ENCODE measurements around the gene WDR41.
A peak's percentile ranks its signal among the peaks of the same experiment; 100 is the strongest.
"Not testable (repeated sequence)": the region's sequence is repeated elsewhere in the genome, so short reads cannot be mapped to it uniquely, and the experiment has no call there.

WDR41 gene

DNA sequence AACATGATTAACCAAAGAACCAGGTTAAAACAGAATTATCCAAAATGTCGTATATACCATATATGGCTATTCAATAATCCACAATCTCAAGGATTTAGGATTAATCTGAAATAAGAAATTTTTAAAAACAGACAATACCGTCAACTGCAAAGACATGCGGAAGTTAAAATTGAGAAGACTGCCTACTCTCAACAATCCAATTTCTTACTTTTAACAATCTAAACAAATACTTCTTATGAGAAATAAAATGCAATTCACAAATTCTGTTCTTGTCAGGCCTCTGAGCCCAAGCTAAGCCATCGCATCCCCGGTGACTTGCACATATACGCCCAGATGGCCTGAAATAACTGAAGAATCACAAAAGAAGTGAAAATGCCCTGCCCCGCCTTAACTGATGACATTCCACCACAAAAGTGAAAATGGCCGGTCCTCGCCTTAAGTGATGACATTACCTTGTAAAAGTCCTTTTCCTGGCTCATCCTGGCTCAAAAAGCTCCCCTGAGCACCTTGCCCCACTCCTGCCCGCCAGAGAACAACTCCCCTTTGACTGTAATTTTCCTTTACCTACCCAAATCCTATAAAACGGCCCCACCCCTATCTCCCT lies 1.3 kb downstream of the WDR41 start:
- ATAC-seq: peak; percentile 3; the same call in 1 of the 3 replicates

GRCh38 chr5:77486344-77486962 lies 5.7 kb downstream of the WDR41 start:
- TF ChIP-seq GLIS3 (CRISPR knock-in tag; IDR thresholded peaks at IDR 0.05): no peak
- no peak for TF ChIP-seq ARNTL (CRISPR knock-in tag; IDR thresholded peaks at IDR 0.05; ENCODE audit: borderline replicate concordance, low read depth)
- no peak for TF ChIP-seq TOX (CRISPR knock-in tag; IDR thresholded peaks at IDR 0.05; ENCODE audit: borderline replicate concordance)
- no peak for TF ChIP-seq RARB (CRISPR knock-in tag; IDR thresholded peaks at IDR 0.05)
- TF ChIP-seq, protein P1, sequence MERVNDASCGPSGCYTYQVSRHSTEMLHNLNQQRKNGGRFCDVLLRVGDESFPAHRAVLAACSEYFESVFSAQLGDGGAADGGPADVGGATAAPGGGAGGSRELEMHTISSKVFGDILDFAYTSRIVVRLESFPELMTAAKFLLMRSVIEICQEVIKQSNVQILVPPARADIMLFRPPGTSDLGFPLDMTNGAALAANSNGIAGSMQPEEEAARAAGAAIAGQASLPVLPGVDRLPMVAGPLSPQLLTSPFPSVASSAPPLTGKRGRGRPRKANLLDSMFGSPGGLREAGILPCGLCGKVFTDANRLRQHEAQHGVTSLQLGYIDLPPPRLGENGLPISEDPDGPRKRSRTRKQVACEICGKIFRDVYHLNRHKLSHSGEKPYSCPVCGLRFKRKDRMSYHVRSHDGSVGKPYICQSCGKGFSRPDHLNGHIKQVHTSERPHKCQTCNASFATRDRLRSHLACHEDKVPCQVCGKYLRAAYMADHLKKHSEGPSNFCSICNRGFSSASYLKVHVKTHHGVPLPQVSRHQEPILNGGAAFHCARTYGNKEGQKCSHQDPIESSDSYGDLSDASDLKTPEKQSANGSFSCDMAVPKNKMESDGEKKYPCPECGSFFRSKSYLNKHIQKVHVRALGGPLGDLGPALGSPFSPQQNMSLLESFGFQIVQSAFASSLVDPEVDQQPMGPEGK (CRISPR knock-in tag; IDR thresholded peaks at IDR 0.05; ENCODE audit: borderline replicate concordance): no peak
- TF ChIP-seq SNAI2 (CRISPR knock-in tag; IDR thresholded peaks at IDR 0.05): no peak
- TF ChIP-seq ZNF8 (CRISPR knock-in tag; IDR thresholded peaks at IDR 0.05): no peak
- TF ChIP-seq ISL1 (CRISPR knock-in tag; IDR thresholded peaks at IDR 0.05): no peak
- TF ChIP-seq ZNF70 (CRISPR knock-in tag; IDR thresholded peaks at IDR 0.05): no peak
- no peak for TF ChIP-seq OSR1 (CRISPR knock-in tag; IDR thresholded peaks at IDR 0.05)
- TF ChIP-seq ZNF565 (CRISPR knock-in tag; conservative IDR thresholded peaks at IDR 0.05; ENCODE audit: low read depth): no peak
- TF ChIP-seq, protein P2, sequence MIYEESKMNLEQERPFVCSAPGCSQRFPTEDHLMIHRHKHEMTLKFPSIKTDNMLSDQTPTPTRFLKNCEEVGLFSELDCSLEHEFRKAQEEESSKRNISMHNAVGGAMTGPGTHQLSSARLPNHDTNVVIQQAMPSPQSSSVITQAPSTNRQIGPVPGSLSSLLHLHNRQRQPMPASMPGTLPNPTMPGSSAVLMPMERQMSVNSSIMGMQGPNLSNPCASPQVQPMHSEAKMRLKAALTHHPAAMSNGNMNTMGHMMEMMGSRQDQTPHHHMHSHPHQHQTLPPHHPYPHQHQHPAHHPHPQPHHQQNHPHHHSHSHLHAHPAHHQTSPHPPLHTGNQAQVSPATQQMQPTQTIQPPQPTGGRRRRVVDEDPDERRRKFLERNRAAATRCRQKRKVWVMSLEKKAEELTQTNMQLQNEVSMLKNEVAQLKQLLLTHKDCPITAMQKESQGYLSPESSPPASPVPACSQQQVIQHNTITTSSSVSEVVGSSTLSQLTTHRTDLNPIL (CRISPR knock-in tag; IDR thresholded peaks at IDR 0.05; ENCODE audit: low read depth): no peak
- no peak for ATAC-seq

DNA sequence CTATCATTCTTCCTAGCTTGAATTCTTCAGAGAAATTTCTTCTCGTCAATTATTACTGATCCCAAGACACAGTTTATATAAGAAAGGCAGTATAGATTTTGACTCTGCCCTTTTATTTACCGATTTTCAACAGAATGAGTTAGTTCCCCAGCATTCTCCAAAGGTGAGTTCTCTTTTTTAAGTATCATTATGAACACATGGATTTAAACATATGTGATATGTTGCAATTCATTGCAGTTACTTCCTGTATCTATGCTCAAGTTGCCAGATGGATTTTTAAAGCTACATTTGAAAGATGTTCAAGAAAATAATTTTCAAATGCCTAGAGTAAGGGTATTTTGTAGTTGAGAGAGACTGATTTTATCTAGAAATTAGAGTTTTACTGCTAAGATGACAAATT lies 8.4 kb downstream of the WDR41 start:
- no peak for TF ChIP-seq ZFP30 (CRISPR knock-in tag; IDR thresholded peaks at IDR 0.05)
- TF ChIP-seq ZNF70 (CRISPR knock-in tag; IDR thresholded peaks at IDR 0.05): no peak
- TF ChIP-seq ISL1 (CRISPR knock-in tag; IDR thresholded peaks at IDR 0.05): no peak
- TF ChIP-seq, protein P3, sequence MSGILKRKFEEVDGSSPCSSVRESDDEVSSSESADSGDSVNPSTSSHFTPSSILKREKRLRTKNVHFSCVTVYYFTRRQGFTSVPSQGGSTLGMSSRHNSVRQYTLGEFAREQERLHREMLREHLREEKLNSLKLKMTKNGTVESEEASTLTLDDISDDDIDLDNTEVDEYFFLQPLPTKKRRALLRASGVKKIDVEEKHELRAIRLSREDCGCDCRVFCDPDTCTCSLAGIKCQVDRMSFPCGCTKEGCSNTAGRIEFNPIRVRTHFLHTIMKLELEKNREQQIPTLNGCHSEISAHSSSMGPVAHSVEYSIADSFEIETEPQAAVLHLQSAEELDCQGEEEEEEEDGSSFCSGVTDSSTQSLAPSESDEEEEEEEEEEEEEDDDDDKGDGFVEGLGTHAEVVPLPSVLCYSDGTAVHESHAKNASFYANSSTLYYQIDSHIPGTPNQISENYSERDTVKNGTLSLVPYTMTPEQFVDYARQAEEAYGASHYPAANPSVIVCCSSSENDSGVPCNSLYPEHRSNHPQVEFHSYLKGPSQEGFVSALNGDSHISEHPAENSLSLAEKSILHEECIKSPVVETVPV (CRISPR knock-in tag; IDR thresholded peaks at IDR 0.05): no peak
- TF ChIP-seq, protein P2 (CRISPR knock-in tag; IDR thresholded peaks at IDR 0.05; ENCODE audit: low read depth): no peak
- no peak for TF ChIP-seq RARB (CRISPR knock-in tag; IDR thresholded peaks at IDR 0.05)
- no peak for TF ChIP-seq ZNF565 (CRISPR knock-in tag; conservative IDR thresholded peaks at IDR 0.05; ENCODE audit: low read depth)
- no peak for TF ChIP-seq PPARA (CRISPR knock-in tag; IDR thresholded peaks at IDR 0.05; ENCODE audit: borderline replicate concordance)
- no peak for TF ChIP-seq TCF4 (CRISPR knock-in tag; IDR thresholded peaks at IDR 0.05; ENCODE audit: borderline replicate concordance)
- TF ChIP-seq GLIS3 (CRISPR knock-in tag; IDR thresholded peaks at IDR 0.05): no peak
- TF ChIP-seq ZFP3 (CRISPR knock-in tag; IDR thresholded peaks at IDR 0.05): no peak
- no peak for TF ChIP-seq ARNTL (CRISPR knock-in tag; IDR thresholded peaks at IDR 0.05; ENCODE audit: borderline replicate concordance, low read depth)
- TF ChIP-seq, protein P1 (CRISPR knock-in tag; IDR thresholded peaks at IDR 0.05; ENCODE audit: borderline replicate concordance): no peak
- no peak for TF ChIP-seq OSR1 (CRISPR knock-in tag; IDR thresholded peaks at IDR 0.05)
- TF ChIP-seq, protein P4, sequence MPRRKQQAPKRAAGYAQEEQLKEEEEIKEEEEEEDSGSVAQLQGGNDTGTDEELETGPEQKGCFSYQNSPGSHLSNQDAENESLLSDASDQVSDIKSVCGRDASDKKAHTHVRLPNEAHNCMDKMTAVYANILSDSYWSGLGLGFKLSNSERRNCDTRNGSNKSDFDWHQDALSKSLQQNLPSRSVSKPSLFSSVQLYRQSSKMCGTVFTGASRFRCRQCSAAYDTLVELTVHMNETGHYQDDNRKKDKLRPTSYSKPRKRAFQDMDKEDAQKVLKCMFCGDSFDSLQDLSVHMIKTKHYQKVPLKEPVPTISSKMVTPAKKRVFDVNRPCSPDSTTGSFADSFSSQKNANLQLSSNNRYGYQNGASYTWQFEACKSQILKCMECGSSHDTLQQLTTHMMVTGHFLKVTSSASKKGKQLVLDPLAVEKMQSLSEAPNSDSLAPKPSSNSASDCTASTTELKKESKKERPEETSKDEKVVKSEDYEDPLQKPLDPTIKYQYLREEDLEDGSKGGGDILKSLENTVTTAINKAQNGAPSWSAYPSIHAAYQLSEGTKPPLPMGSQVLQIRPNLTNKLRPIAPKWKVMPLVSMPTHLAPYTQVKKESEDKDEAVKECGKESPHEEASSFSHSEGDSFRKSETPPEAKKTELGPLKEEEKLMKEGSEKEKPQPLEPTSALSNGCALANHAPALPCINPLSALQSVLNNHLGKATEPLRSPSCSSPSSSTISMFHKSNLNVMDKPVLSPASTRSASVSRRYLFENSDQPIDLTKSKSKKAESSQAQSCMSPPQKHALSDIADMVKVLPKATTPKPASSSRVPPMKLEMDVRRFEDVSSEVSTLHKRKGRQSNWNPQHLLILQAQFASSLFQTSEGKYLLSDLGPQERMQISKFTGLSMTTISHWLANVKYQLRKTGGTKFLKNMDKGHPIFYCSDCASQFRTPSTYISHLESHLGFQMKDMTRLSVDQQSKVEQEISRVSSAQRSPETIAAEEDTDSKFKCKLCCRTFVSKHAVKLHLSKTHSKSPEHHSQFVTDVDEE (CRISPR knock-in tag; IDR thresholded peaks at IDR 0.05): no peak
- TF ChIP-seq, protein P5, sequence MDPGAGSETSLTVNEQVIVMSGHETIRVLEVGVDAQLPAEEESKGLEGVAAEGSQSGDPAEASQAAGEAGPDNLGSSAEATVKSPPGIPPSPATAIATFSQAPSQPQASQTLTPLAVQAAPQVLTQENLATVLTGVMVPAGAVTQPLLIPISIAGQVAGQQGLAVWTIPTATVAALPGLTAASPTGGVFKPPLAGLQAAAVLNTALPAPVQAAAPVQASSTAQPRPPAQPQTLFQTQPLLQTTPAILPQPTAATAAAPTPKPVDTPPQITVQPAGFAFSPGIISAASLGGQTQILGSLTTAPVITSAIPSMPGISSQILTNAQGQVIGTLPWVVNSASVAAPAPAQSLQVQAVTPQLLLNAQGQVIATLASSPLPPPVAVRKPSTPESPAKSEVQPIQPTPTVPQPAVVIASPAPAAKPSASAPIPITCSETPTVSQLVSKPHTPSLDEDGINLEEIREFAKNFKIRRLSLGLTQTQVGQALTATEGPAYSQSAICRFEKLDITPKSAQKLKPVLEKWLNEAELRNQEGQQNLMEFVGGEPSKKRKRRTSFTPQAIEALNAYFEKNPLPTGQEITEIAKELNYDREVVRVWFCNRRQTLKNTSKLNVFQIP (CRISPR knock-in tag; IDR thresholded peaks at IDR 0.05; ENCODE audit: borderline replicate concordance, low read depth): no peak
- no peak for TF ChIP-seq TOX (CRISPR knock-in tag; IDR thresholded peaks at IDR 0.05; ENCODE audit: borderline replicate concordance)
- TF ChIP-seq SNAI2 (CRISPR knock-in tag; IDR thresholded peaks at IDR 0.05): no peak
- no peak for TF ChIP-seq BACH2 (CRISPR knock-in tag; IDR thresholded peaks at IDR 0.05; ENCODE audit: borderline replicate concordance)
- no peak for TF ChIP-seq ESRRG (CRISPR knock-in tag; IDR thresholded peaks at IDR 0.05)

DNA sequence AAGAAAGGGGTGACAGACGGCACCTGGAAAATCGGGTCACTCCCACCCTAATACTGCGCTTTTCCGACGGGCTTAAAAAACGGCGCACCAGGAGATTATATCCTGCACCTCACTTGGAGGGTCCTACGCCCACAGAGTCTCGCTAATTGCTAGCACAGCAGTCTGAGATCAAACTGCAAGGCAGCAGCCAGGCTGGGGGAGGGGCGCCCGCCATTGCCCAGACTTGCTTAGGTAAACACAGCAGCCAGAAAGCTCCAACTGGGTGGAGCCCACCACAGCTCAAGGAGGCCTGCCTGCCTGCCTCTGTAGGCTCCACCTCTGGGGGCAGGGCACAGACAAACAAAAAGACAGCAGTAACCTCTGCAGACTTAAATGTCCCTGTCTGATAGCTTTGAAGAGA lies 17.1 kb downstream of the WDR41 start:
- not testable (repeated sequence) for ATAC-seq

More for the DNA sequence above, 8.4 kb downstream of the WDR41 start:
- ATAC-seq: no peak

- ATAC-seq: not testable (repeated sequence)
Observed at GRCh38 chr5:77468875-77469274, 23.2 kb downstream of the WDR41 start.

All from SK-N-SH treated with all-trans-retinoic acid at 6 μM for 48 hours (cell line).